Measurements from ENCODE around the gene LIPC. TPM values are rescaled to one million over a fixed set of nuclear protein-coding genes. Genes with fewer than 3 reads are reported as not detected.

The LIPC gene
- total and polyA plus RNA-seq, 10 of the 15 experiments (the other 5 are each of a cell fraction or from before 2014, with no cell fraction given), result 0.06 to 0.31 (median 0.16) TPM; not detected in 1

GRCh38 chr15:58594898-58595297, 163.1 kb downstream of the LIPC start:
- H3K4me3 ChIP-seq, result no peak overlapping the region
- no peak for ATAC-seq
- H2AFZ ChIP-seq (ENCODE audit: control insufficient read depth, low read depth, low read length), result no peak overlapping the region
- ChIA-PET CTCF (no interaction called here), RAD21 (ENCODE audit: unreplicated experiment) (interaction anchor here (1.2 to 1.5 kb wide), 2 partner anchors 79 to 153 kb away, joined by 3 to 4 read pairs; no protein-coding TSS in a partner anchor), SMC1A (ENCODE audit: uncharacterized antibody, unreplicated experiment) (interaction anchor here (1.2 to 1.8 kb wide), 2 partner anchors 9 to 10 kb away, joined by 3 to 6 read pairs; no protein-coding TSS in a partner anchor), POLR2A (no interaction called here)
- no peak overlapping the region for H3K9ac ChIP-seq (ENCODE audit: control insufficient read depth, insufficient read depth, low read length)
- WGBS (ENCODE audit: insufficient coverage, insufficient replicate concordance, low lambda C conversion rate, missing lambda C conversion rate), result 94% methylated on average over 1 of the region's 1 CpG
- no peak overlapping the region for H3K4me2 ChIP-seq (ENCODE audit: control insufficient read depth, insufficient read depth)
- no peaks in the 10 kb centered on the region for H3K27me3 ChIP-seq (replicated peaks in 1 of 2; ENCODE audit: control insufficient read depth in 2 of 2, insufficient read depth in 2 of 2, low read length in 1 of 2)
- no peaks in the 10 kb centered on the region for H4K20me1 ChIP-seq (ENCODE audit: control insufficient read depth, insufficient read depth)
- TF ChIP-seq SREBF2 (IDR thresholded peaks at IDR 0.05; ENCODE audit: low read length) (no peak), MTA2 (IDR thresholded peaks at IDR 0.05; ENCODE audit: low read depth) (peak; percentile 40; the same call in 1 of the 2 replicates), SMARCA5 (IDR thresholded peaks at IDR 0.05) (no peak), JUNB (IDR thresholded peaks at IDR 0.05) (peak; percentile 69), NFIC (IDR thresholded peaks at IDR 0.05; ENCODE audit: low read depth, low read length) (peak; percentile 35; the same call in 1 of the 2 replicates)
- intact Hi-C loops (cut with micrococcal nuclease; ENCODE audit: unreplicated experiment), result no loop called here
- in situ Hi-C loops (cut with MboI), result no loop called here
- H3K79me2 ChIP-seq (ENCODE audit: control insufficient read depth, insufficient read depth, low read length), result no peaks in the 10 kb centered on the region
- peaks cover 0 to 12% of the 10 kb centered on the region in 2 experiments; a peak in 3 of 4 replicates for H3K36me3 ChIP-seq (ENCODE audit: control insufficient read depth in 2 of 2, insufficient read depth in 2 of 2, low read length in 1 of 2)
- DNase-seq (ENCODE audit: low read depth, low spot score), result no peak
- no peaks in the 10 kb centered on the region for H3K9me3 ChIP-seq (replicated peaks; ENCODE audit: control insufficient read depth, insufficient read depth, low read length)
- H3K27ac ChIP-seq (ENCODE audit: control insufficient read depth, insufficient read depth), result no peak overlapping the region
- no TSS peak for BruUV-seq (replicated peaks)
- H3K4me1 ChIP-seq (ENCODE audit: control insufficient read depth, insufficient read depth, low read length), result peaks cover 16% of the 10 kb centered on the region
- FAIRE-seq, result no peak

GRCh38 chr15:58595516-58596263, 163.9 kb downstream of the LIPC start:
- no peaks in the 10 kb centered on the region for H3K27me3 ChIP-seq (replicated peaks in 1 of 2; ENCODE audit: control insufficient read depth in 2 of 2, insufficient read depth in 2 of 2, low read length in 1 of 2)
- ChIA-PET CTCF (interaction anchor here (0.7 to 1.0 kb wide), 3 partner anchors 10 to 27 kb away, joined by 3 to 4 read pairs (median 3); no protein-coding TSS in a partner anchor), POLR2A (interaction anchor here (0.7 to 1.0 kb wide), 2 partner anchors 11 to 285 kb away, joined by 3 read pairs; no protein-coding TSS in a partner anchor), RAD21 (ENCODE audit: unreplicated experiment) (interaction anchor here (1.2 to 1.5 kb wide), 2 partner anchors 79 to 153 kb away, joined by 3 to 4 read pairs; no protein-coding TSS in a partner anchor), SMC1A (ENCODE audit: uncharacterized antibody, unreplicated experiment) (interaction anchor here (0.8 to 1.8 kb wide), 4 partner anchors 10 to 322 kb away, joined by 3 to 6 read pairs (median 4); no protein-coding TSS in a partner anchor)
- H4K20me1 ChIP-seq (ENCODE audit: control insufficient read depth, insufficient read depth), result no peaks in the 10 kb centered on the region
- no peak overlapping the region for H2AFZ ChIP-seq (ENCODE audit: control insufficient read depth, low read depth, low read length)
- no peak overlapping the region for H3K4me3 ChIP-seq
- no peaks in the 10 kb centered on the region for H3K79me2 ChIP-seq (ENCODE audit: control insufficient read depth, insufficient read depth, low read length)
- no TSS peak for BruUV-seq (replicated peaks)
- H3K4me1 ChIP-seq (ENCODE audit: control insufficient read depth, insufficient read depth, low read length), result peaks cover 16% of the 10 kb centered on the region
- no peak overlapping the region for H3K27ac ChIP-seq (ENCODE audit: control insufficient read depth, insufficient read depth)
- DNase-seq (ENCODE audit: low read depth, low spot score), result no peak
- in situ Hi-C loops (cut with MboI), result no loop called here
- no peak overlapping the region for H3K4me2 ChIP-seq (ENCODE audit: control insufficient read depth, insufficient read depth)
- no peaks in the 10 kb centered on the region for H3K9me3 ChIP-seq (replicated peaks; ENCODE audit: control insufficient read depth, insufficient read depth, low read length)
- no peak for ATAC-seq
- intact Hi-C loops (cut with micrococcal nuclease; ENCODE audit: unreplicated experiment), result no loop called here
- 100% methylated on average over 3 of the region's 3 CpGs for WGBS (ENCODE audit: insufficient coverage, insufficient replicate concordance, low lambda C conversion rate, missing lambda C conversion rate)
- FAIRE-seq, result no peak
- peaks cover 0 to 12% of the 10 kb centered on the region in 2 experiments; a peak in 3 of 4 replicates for H3K36me3 ChIP-seq (ENCODE audit: control insufficient read depth in 2 of 2, insufficient read depth in 2 of 2, low read length in 1 of 2)
- H3K9ac ChIP-seq (ENCODE audit: control insufficient read depth, insufficient read depth, low read length), result no peak overlapping the region
- TF ChIP-seq POLR2AphosphoS5 (IDR thresholded peaks at IDR 0.05; ENCODE audit: low read length) (no peak), BACH1 (IDR thresholded peaks at IDR 0.05; ENCODE audit: borderline replicate concordance) (no peak), MYB (IDR thresholded peaks at IDR 0.05; ENCODE audit: borderline replicate concordance, low read depth, low read length) (no peak), ZNF274 (IDR thresholded peaks at IDR 0.05; ENCODE audit: insufficient read depth, insufficient read length) (no peak), CEBPB (IDR thresholded peaks at IDR 0.05; ENCODE audit: borderline replicate concordance in 1 of 2, low read depth in 2 of 2, low read length in 2 of 2) (no peak), FOS (IDR thresholded peaks at IDR 0.05; ENCODE audit: borderline replicate concordance, extremely low read depth, insufficient read length) (no peak), NFIC (IDR thresholded peaks at IDR 0.05; ENCODE audit: low read depth, low read length) (no peak), SMARCA5 (IDR thresholded peaks at IDR 0.05) (no peak), STAT3 (IDR thresholded peaks at IDR 0.05; ENCODE audit: low read depth, low read length) (no peak), SREBF1 (IDR thresholded peaks at IDR 0.05; ENCODE audit: low read length) (no peak), EGR1 (IDR thresholded peaks at IDR 0.05; ENCODE audit: borderline replicate concordance in 1 of 2, low read depth in 2 of 2, low read length in 2 of 2) (no peak), ZNF207 (IDR thresholded peaks at IDR 0.05; ENCODE audit: borderline replicate concordance) (no peak)
- TF ChIP-seq, protein P1, sequence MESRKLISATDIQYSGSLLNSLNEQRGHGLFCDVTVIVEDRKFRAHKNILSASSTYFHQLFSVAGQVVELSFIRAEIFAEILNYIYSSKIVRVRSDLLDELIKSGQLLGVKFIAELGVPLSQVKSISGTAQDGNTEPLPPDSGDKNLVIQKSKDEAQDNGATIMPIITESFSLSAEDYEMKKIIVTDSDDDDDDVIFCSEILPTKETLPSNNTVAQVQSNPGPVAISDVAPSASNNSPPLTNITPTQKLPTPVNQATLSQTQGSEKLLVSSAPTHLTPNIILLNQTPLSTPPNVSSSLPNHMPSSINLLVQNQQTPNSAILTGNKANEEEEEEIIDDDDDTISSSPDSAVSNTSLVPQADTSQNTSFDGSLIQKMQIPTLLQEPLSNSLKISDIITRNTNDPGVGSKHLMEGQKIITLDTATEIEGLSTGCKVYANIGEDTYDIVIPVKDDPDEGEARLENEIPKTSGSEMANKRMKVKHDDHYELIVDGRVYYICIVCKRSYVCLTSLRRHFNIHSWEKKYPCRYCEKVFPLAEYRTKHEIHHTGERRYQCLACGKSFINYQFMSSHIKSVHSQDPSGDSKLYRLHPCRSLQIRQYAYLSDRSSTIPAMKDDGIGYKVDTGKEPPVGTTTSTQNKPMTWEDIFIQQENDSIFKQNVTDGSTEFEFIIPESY (IDR thresholded peaks at IDR 0.05), result no peak

Data from GM12878 (cell line).